Measurements from ENCODE around the gene PSRC1. TPM values are rescaled to one million over a fixed set of nuclear protein-coding genes. Genes with fewer than 3 reads are reported as not detected.

The PSRC1 gene
- total RNA-seq, 1 experiment from 2014 or later: 75.0 TPM

DNA sequence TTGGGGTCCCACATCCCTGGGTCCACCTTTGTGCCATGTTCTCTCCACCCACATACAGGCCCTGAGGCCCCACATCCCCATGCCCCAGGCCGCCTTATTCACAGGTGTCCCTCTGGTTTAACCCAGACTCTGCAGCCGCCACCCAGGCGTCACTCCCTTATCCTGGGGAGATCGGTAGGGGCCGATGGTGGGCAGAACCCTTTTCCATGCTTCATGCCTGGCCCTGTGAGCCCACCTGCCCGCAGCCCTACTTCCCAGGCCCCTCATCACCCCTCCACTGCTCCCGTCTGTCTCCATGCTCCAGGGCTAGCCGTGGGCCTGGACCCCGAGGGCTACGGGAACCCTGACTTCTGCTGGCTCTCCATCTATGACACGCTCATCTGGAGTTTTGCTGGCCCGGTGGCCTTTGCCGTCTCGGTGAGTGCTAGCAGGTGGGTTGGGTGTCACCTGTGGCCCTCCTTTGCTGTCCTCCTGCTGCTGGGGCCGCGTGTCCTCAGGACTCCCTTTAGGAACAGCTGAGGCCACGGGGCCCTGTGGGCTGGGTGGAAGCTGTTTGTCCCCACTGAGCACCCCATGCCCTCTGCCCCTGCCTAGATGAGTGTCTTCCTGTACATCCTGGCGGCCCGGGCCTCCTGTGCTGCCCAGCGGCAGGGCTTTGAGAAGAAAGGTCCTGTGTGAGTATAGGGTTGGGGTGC, 12.2 kb downstream of the PSRC1 start:
- H3K27ac ChIP-seq (ENCODE audit: low read depth, low read length, poor library complexity, severe bottlenecking): no peak overlapping the region
- POLR2A ChIA-PET (ENCODE audit: low non-redundant PET): no interaction called here
- intact Hi-C loops (cut with micrococcal nuclease; ENCODE audit: unreplicated experiment): no loop called here
- TF ChIP-seq EZH2 (IDR thresholded peaks at IDR 0.05; ENCODE audit: borderline replicate concordance, low read depth, low read length, poor library complexity, severe bottlenecking): no peak
- TF ChIP-seq, protein P1, sequence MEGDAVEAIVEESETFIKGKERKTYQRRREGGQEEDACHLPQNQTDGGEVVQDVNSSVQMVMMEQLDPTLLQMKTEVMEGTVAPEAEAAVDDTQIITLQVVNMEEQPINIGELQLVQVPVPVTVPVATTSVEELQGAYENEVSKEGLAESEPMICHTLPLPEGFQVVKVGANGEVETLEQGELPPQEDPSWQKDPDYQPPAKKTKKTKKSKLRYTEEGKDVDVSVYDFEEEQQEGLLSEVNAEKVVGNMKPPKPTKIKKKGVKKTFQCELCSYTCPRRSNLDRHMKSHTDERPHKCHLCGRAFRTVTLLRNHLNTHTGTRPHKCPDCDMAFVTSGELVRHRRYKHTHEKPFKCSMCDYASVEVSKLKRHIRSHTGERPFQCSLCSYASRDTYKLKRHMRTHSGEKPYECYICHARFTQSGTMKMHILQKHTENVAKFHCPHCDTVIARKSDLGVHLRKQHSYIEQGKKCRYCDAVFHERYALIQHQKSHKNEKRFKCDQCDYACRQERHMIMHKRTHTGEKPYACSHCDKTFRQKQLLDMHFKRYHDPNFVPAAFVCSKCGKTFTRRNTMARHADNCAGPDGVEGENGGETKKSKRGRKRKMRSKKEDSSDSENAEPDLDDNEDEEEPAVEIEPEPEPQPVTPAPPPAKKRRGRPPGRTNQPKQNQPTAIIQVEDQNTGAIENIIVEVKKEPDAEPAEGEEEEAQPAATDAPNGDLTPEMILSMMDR (conservative IDR thresholded peaks at IDR 0.05; ENCODE audit: low read depth, low read length): no peak
- H3K4me1 ChIP-seq (ENCODE audit: insufficient read depth, low read length, poor library complexity, severe bottlenecking): no peaks in the 10 kb centered on the region
- BruUV-seq (replicated peaks): no TSS peak
- no peaks in the 10 kb centered on the region for H3K9me3 ChIP-seq (ENCODE audit: low read depth, low read length, poor library complexity, severe bottlenecking)
- no peak for DNase-seq (ENCODE audit: low spot score)
- no peaks in the 10 kb centered on the region for H3K27me3 ChIP-seq (replicated peaks; ENCODE audit: insufficient read depth, low read depth, low read length, poor library complexity)
- H3K4me3 ChIP-seq (ENCODE audit: low read depth, low read length, poor library complexity, severe bottlenecking): no peak overlapping the region
- peaks cover 23% of the 10 kb centered on the region for H3K36me3 ChIP-seq (ENCODE audit: insufficient read depth, low read length, poor library complexity, severe bottlenecking)
- CTCF ChIA-PET: no interaction called here

GRCh38 chr1:109269981-109270622, 12.8 kb downstream of the PSRC1 start:
- CTCF ChIA-PET: no interaction called here
- no TSS peak for BruUV-seq (replicated peaks)

DNA sequence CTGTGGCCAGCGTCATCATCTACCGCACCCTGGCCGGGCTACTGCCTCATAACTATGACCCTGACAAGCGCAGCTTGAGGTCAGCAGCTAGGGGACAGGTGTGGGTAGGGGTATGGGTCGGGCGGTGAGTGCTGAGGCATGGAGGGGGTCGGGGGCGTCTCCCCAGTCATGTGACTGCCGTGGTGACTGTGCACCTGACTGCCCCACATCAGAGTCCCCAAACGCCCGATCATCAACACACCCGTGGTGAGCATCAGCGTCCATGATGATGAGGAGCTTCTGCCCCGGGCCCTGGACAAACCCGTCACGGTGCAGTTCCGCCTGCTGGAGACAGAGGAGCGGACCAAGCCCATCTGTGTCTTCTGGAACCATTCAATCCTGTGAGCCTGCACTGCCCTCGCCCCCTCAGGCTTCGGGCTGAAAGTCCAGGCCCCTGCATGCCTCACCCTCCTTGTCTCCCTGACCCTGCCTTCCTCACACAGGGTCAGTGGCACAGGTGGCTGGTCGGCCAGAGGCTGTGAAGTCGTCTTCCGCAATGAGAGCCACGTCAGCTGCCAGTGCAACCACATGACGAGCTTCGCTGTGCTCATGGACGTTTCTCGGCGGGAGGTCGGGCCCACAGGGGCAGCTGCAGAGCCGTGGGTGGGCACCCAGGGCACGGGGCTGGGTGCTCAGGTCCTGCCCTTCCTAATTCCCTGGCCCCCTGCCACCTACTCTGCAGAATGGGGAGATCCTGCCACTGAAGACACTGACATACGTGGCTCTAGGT, 13.5 kb downstream of the PSRC1 start:
- Histone ChIP-seq H3K9me3 (ENCODE audit: low read depth, low read length, poor library complexity, severe bottlenecking) (no peaks in the 10 kb centered on the region), H3K27ac (ENCODE audit: low read depth, low read length, poor library complexity, severe bottlenecking) (no peak overlapping the region), H3K4me1 (ENCODE audit: insufficient read depth, low read length, poor library complexity, severe bottlenecking) (no peaks in the 10 kb centered on the region), H3K27me3 (replicated peaks; ENCODE audit: insufficient read depth, low read depth, low read length, poor library complexity) (no peaks in the 10 kb centered on the region), H3K36me3 (ENCODE audit: insufficient read depth, low read length, poor library complexity, severe bottlenecking) (peaks cover 24% of the 10 kb centered on the region), H3K4me3 (ENCODE audit: low read depth, low read length, poor library complexity, severe bottlenecking) (no peak overlapping the region)
- BruUV-seq (replicated peaks): no TSS peak
- intact Hi-C loops (cut with micrococcal nuclease; ENCODE audit: unreplicated experiment): no loop called here
- ChIA-PET POLR2A (ENCODE audit: low non-redundant PET) (no interaction called here), CTCF (no interaction called here)
- no peak for TF ChIP-seq EZH2 (IDR thresholded peaks at IDR 0.05; ENCODE audit: borderline replicate concordance, low read depth, low read length, poor library complexity, severe bottlenecking)
- TF ChIP-seq, protein P1 (conservative IDR thresholded peaks at IDR 0.05; ENCODE audit: low read depth, low read length): no peak
- no peak for DNase-seq (ENCODE audit: low spot score)

More at GRCh38 chr1:109269981-109270622, 12.8 kb downstream of the PSRC1 start:
- TF ChIP-seq, protein P1 (conservative IDR thresholded peaks at IDR 0.05; ENCODE audit: low read depth, low read length): no peak
- no peak for TF ChIP-seq EZH2 (IDR thresholded peaks at IDR 0.05; ENCODE audit: borderline replicate concordance, low read depth, low read length, poor library complexity, severe bottlenecking)
- POLR2A ChIA-PET (ENCODE audit: low non-redundant PET): no interaction called here
- intact Hi-C loops (cut with micrococcal nuclease; ENCODE audit: unreplicated experiment): no loop called here
- H3K27me3 ChIP-seq (replicated peaks; ENCODE audit: insufficient read depth, low read depth, low read length, poor library complexity): no peaks in the 10 kb centered on the region
- no peak overlapping the region for H3K4me3 ChIP-seq (ENCODE audit: low read depth, low read length, poor library complexity, severe bottlenecking)
- DNase-seq (ENCODE audit: low spot score): no peak
- no peaks in the 10 kb centered on the region for H3K9me3 ChIP-seq (ENCODE audit: low read depth, low read length, poor library complexity, severe bottlenecking)
- H3K4me1 ChIP-seq (ENCODE audit: insufficient read depth, low read length, poor library complexity, severe bottlenecking): no peaks in the 10 kb centered on the region
- H3K27ac ChIP-seq (ENCODE audit: low read depth, low read length, poor library complexity, severe bottlenecking): no peak overlapping the region
- H3K36me3 ChIP-seq (ENCODE audit: insufficient read depth, low read length, poor library complexity, severe bottlenecking): peaks cover 23% of the 10 kb centered on the region
